ENCODE results near the gene SRGAP1. TPM values are rescaled to one million over a fixed set of nuclear protein-coding genes. Genes with fewer than 3 reads are reported as not detected.

SRGAP1 gene
- total RNA-seq, 1 experiment from 2014 or later = 65.0 TPM

GRCh38 chr12:63964301-63964700, 119.8 kb downstream of the SRGAP1 start:
- Mint-ChIP-seq H3K9me3 (ENCODE audit: unreplicated experiment) (no peaks in the 10 kb centered on the region), H3K4me1 (ENCODE audit: insufficient read depth, unreplicated experiment) (peaks cover 29% of the 10 kb centered on the region), H3K27ac (ENCODE audit: low read depth, unreplicated experiment) (no peak overlapping the region), H3K27me3 (ENCODE audit: insufficient read depth, unreplicated experiment) (no peaks in the 10 kb centered on the region), H3K4me3 (ENCODE audit: unreplicated experiment) (no peak overlapping the region), H3K36me3 (ENCODE audit: insufficient read depth, unreplicated experiment) (peaks cover 5% of the 10 kb centered on the region)
- intact Hi-C loops (cut with micrococcal nuclease) = no loop called here
- TF ChIP-seq CTCF (IDR thresholded peaks at IDR 0.05; ENCODE audit: unreplicated experiment) = no peak
- DNase-seq (ENCODE audit: unreplicated experiment) = no peak
- ChIA-PET POLR2A (interaction anchor here (0.6 to 2.7 kb wide), 8 partner anchors 9 to 600 kb away, joined by 3 to 11 read pairs (median 4); no protein-coding TSS in a partner anchor), CTCF (interaction anchor here (0.7 to 3.3 kb wide), 8 partner anchors 11 to 832 kb away, joined by 3 to 14 read pairs (median 4); partner anchors contain the start of gene SRGAP1)
- BruUV-seq (replicated peaks) = no TSS peak

DNA sequence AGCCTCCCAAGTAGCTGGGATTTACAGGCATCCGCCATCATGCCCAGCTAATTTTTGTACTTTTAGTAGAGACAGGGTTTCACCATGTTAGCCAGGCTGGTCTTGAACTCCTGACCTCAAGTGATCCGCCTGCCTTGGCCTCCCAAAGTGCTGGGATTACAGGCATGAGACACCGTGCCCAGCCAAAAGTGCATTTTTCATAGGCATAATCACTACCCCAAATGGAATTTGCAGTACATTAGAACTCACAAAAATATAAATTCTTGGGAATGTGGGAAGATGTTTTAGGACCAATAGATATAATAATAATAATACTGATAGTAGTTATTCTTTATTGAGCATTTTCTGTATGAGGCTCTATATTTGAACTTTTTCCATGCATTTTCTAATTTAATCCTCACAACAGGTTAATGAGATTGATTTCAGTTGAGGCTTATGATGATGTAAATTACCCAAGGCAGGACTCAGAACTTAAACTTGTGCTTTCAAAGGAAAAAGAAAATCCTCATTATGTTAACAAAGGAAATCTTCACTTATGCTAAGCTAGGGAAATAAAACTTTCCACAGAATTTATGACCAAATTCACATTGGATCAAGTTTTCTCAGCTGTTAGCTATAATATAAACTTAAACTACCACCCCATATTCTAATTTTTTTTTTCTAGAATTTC, 121.6 kb downstream of the SRGAP1 start:
- H3K9me3 Mint-ChIP-seq (ENCODE audit: unreplicated experiment) = no peaks in the 10 kb centered on the region
- H3K4me1 Mint-ChIP-seq (ENCODE audit: insufficient read depth, unreplicated experiment) = peaks cover 34% of the 10 kb centered on the region
- H3K4me3 Mint-ChIP-seq (ENCODE audit: unreplicated experiment) = no peak overlapping the region
- H3K27ac Mint-ChIP-seq (ENCODE audit: low read depth, unreplicated experiment) = no peak overlapping the region
- no peak for DNase-seq (ENCODE audit: unreplicated experiment)
- no peak for TF ChIP-seq CTCF (IDR thresholded peaks at IDR 0.05; ENCODE audit: unreplicated experiment)
- H3K27me3 Mint-ChIP-seq (ENCODE audit: insufficient read depth, unreplicated experiment) = no peaks in the 10 kb centered on the region
- BruUV-seq (replicated peaks) = no TSS peak
- peaks cover 10% of the 10 kb centered on the region for H3K36me3 Mint-ChIP-seq (ENCODE audit: insufficient read depth, unreplicated experiment)
- CTCF ChIA-PET = interaction anchor here (0.7 kb wide), 1 partner anchor 122 kb away, joined by 4 read pairs; no protein-coding TSS in a partner anchor
- POLR2A ChIA-PET = interaction anchor here (0.6 to 2.4 kb wide), 8 partner anchors 9 to 126 kb away, joined by 3 to 9 read pairs (median 5); no protein-coding TSS in a partner anchor
- intact Hi-C loops (cut with micrococcal nuclease) = no loop called here

DNA sequence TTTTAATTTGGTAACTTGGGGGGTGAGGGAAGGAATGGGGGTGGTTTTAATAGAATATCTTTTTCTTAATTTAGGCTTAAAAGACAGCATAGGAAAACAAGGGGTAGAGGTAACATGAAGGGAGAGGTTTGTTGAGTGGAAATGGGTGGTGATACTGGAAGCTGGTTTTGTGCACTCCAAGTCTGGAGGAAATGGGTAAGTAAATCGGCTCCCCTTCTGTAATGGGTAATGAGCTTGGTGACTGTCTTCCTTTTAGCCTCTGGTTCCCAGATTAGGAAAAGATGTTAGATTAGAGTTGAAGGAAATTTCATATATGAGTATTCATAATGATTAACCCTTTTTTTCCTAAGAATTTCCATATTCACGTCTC, 122.1 kb downstream of the SRGAP1 start:
- CTCF ChIA-PET = interaction anchor here (0.6 to 0.7 kb wide), 2 partner anchors 74 to 123 kb away, joined by 3 to 4 read pairs; no protein-coding TSS in a partner anchor
- peaks cover 7% of the 10 kb centered on the region for H3K36me3 Mint-ChIP-seq (ENCODE audit: insufficient read depth, unreplicated experiment)

More for the DNA sequence above, 122.1 kb downstream of the SRGAP1 start:
- no peak for TF ChIP-seq CTCF (IDR thresholded peaks at IDR 0.05; ENCODE audit: unreplicated experiment)
- DNase-seq (ENCODE audit: unreplicated experiment) = no peak
- H3K4me1 Mint-ChIP-seq (ENCODE audit: insufficient read depth, unreplicated experiment) = peaks cover 39% of the 10 kb centered on the region
- intact Hi-C loops (cut with micrococcal nuclease) = no loop called here
- H3K27me3 Mint-ChIP-seq (ENCODE audit: insufficient read depth, unreplicated experiment) = no peaks in the 10 kb centered on the region
- POLR2A ChIA-PET = interaction anchor here (0.6 to 2.4 kb wide), 8 partner anchors 9 to 126 kb away, joined by 3 to 9 read pairs (median 5); no protein-coding TSS in a partner anchor
- H3K9me3 Mint-ChIP-seq (ENCODE audit: unreplicated experiment) = no peaks in the 10 kb centered on the region
- BruUV-seq (replicated peaks) = no TSS peak
- H3K27ac Mint-ChIP-seq (ENCODE audit: low read depth, unreplicated experiment) = no peak overlapping the region
- H3K4me3 Mint-ChIP-seq (ENCODE audit: unreplicated experiment) = no peak overlapping the region
